Stimulated activated CD8-positive, alpha-beta memory T cell treated with anti-CD3 and anti-CD28 coated beads, Interleukin-15, amount 100 ng/mL, for 24 hours (primary cell): ENCODE measurements around the gene AIMP1.
"Not testable (repeated sequence)": the region's sequence is repeated elsewhere in the genome, so short reads cannot be mapped to it uniquely, and the experiment has no call there.

Source experiments
- DNase-seq: peaks from one replicate; pipeline ENCODE4 v3.0.0-alpha.2; 2020; ENCODE audit warnings: low read depth

The AIMP1 gene

GRCh38 chr4:106312997-106313522 lies 3.3 kb upstream of the AIMP1 start:
- DNase-seq: no peak

GRCh38 chr4:106314960-106315359 lies 1.4 kb upstream of the AIMP1 start:
- no peak for DNase-seq

DNA sequence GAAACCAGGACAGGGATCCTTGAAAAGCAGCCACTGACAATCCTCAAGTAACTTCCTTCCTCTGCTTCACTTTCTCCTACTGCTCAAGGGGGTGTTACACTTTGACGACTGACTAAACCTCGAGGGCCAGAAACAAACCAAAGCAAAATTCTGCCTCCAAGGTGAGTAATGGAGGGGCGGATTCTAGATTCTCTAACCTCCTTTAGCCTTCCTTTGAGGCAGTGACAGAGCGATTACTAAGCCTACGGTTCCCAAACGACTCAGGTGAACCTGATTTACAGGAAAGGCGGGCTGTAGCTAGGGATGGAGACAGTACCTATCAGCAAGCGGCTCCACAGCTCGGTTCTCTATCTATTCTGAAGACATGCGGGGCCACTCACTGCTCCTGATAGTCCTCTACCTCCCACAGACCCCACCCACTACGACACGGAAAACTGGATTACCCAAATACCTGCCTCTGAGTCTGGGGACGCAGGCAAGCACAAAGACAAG lies 828 bp upstream of the AIMP1 start:
- peak; percentile 6 for DNase-seq

- no peak for DNase-seq
Measured at GRCh38 chr4:106316773-106317409, 541 bp downstream of the AIMP1 start.

- no peak for DNase-seq
Measured at GRCh38 chr4:106317815-106318214, 1.5 kb downstream of the AIMP1 start.

- DNase-seq: no peak
Measured at GRCh38 chr4:106318511-106318910, 2.2 kb downstream of the AIMP1 start.

DNA sequence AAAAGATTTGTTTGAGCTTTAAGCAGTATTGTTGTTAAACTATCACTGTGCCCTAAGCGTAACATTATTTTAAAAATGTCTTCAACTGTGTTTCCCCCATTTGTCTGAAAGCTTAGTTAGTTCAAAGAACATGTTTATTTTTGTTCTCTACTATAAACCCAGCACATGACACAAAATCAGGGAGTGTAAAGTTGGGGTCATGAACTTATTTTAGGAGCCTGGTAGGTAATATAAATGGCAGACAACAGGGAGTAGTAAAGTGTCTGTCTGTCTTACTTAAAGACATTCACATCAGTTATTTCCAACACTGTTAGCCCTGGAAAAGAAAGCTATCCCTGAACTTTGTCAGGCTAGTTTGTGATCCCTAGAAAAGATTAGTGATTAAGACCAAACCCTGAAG lies 3.9 kb downstream of the AIMP1 start:
- DNase-seq: no peak

DNA sequence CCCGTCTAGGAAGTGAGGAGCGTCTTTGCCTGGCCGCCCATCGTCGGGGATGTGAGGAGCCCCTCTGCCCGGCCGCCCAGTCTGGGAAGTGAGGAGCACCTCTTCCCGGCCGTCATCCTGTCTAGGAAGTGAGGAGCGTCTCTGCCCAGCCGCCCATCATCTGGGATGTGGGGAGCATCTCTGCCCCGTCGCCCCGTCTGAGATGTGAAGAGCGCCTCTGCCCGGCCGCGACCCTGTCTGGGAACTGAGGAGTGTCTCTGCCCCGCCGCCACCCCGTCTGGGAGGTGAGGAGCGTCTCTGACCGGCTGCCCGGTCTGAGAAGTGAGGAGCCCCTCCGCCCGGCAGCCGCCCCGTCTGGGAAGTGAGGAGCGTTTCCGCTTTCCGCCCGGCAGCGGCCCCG lies 4.8 kb downstream of the AIMP1 start:
- not testable (repeated sequence) for DNase-seq

GRCh38 chr4:106321814-106322213 lies 5.5 kb downstream of the AIMP1 start:
- DNase-seq: not testable (repeated sequence)

- no peak for DNase-seq
Measured at GRCh38 chr4:106323119-106323518, 6.8 kb downstream of the AIMP1 start.

- no peak for DNase-seq
Measured at GRCh38 chr4:106325800-106326199, 9.4 kb downstream of the AIMP1 start.

DNA sequence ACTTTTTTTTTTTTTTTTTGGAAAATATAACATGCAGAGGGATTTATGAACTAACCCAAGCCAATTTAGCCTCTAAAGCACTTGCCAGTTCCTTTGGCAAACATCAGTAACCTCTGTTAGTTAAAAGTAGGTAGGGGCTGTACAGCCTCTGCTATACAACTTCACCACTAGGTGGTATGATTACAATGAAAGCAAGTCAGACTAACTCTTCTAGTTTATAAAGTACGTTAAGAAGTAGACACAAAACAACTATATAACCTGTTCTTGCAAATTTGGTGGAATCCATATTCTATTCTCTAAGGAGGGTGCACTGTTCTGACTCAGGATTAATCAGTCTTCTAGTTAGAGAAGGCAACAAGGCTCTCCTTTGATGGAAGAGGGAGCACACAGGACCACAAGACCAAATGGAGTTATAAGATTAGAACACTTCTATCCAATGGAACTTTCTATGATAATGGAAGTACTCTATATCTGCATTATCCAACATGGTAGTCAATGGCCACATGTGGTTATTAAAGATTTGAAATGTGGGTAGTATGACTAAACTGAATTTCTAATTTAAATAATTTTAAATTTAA lies 12.8 kb downstream of the AIMP1 start:
- DNase-seq: no peak

DNA sequence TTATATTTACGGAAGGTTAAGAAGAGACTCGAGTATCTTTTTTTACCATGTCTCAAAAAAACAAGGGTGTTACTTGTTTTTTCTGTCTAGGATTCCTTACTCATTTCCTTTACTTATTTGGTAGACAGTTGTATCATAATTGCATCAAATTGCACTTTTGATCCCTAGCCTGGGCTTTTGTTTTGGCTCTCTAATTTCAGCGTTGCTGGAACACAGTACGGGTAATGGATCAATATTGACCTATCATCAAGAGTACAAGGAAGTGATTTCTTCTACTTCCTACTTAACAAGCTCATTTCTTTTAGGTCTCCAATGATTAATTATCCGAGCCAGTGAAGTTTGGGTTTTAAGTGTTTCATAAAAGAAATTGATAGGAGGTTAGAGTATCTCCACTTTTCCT lies 16.8 kb downstream of the AIMP1 start:
- DNase-seq: no peak

GRCh38 chr4:106334741-106335470 lies 18.6 kb downstream of the AIMP1 start:
- no peak for DNase-seq

GRCh38 chr4:106336618-106337017 lies 20.3 kb downstream of the AIMP1 start:
- DNase-seq: no peak

DNA sequence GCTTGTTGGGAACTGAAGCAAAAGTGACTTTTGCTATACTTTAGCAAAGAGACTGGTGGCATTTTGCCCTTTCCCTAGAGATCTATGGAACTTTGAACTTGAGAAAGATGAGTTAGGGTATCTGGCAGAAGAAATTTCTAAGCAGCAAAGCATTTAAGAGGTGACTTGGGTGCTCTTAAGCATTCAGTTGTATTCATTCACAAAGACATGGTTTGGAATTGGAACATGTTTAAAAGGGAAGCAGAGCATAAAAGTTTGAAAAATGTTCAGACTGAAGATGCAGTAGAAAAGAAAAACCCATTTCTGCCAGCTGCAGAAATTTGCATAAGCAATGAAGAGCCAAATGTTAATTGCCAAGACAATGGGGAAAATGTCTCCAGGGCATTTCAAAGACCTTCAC lies 21.6 kb downstream of the AIMP1 start:
- DNase-seq: no peak

DNA sequence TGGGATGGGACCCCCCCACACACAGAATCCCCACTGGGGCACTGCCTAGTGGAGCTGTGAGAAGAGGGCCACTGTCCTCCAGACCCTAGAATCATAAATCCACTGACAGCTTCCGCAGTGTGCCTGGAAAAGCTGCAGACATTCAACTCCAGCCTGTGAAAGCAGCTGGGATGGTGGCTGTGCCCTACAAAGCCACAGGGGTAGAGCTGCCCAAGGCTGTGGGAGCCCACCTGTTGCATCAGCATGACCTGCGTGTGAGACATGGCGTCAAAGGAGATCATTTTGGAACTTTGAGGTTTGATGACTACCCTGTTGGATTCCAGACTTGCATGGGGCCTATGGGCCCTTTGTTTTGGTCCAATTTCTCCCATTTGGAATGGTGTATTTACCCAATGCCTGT lies 22.3 kb downstream of the AIMP1 start:
- DNase-seq: no peak

DNA sequence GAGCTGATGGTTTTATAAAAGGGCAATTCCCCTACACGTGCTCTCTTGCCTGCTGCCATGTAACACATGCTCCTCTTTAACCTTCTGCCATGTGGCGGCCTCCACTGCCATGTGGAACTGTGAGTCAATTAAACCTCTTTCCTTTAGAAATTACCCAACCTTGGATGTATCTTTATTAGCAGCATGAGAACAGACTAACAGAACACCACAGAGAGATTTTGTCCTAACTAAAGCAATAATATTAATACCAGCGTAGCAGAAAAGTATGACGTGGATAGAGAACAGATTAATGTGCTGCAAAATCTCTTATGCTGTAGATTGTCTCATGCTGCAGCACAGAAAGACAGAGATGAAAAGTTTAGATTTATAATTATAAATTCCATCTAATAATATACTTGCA lies 23.1 kb downstream of the AIMP1 start:
- DNase-seq: no peak

GRCh38 chr4:106340774-106341173 lies 24.4 kb downstream of the AIMP1 start:
- DNase-seq: no peak

DNA sequence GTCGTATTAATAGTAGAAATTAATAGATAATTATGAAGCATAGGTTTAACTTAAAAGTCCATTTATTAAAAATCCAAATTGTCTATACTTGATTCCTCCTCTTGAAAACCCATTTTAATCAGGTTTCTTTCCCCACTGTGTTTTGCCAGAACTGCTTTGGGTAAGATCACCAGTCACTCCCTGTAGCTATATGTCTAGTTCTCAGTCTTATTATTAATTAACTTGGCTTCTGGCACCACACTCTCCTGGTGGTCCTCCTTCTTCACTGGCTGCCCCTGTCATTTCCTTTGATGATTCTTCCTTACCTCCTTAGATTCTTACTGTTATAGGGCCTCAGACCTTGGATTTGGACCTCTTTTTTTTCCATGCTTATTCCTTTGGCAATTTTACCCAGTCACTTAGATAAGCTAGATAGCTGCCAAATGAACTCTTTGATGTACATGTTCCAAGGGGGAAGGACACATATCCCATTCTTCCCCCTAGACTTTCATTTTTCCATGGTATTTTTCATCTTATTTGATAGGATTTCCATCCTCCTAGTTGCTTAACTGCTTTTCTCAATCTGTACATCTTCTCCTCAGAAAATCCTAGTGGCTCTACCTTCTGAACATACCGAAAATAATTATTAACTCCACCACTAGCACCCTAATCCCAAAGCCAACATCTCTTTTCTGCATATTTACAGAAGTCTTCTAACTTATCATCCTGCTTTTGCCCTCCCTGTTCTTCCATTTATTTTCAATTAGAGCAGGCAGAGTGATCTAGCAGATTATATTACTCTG lies 27.7 kb downstream of the AIMP1 start:
- DNase-seq: no peak

- DNase-seq: no peak
Measured at GRCh38 chr4:106344647-106344970, 28.3 kb downstream of the AIMP1 start.

DNA sequence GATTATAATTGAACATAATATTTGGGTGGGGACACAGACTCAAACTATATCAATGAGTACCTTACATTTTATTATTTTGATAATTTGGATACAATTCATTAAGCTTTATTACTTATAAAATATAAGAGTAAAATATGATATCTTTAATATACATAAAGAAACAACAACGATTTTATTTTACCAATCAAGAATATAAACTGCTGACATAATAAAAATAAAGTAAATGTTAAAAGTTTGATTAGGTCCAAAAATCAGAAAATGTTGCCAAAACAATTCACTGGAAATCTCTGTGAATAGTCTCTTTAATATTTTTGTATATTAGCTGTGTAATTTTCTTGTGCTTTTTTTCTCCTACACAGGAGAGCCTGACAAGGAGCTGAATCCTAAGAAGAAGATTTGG lies 30.8 kb downstream of the AIMP1 start:
- DNase-seq: no peak

GRCh38 chr4:106351016-106351415 lies 34.7 kb downstream of the AIMP1 start:
- no peak for DNase-seq
